Activated CD4-positive, alpha-beta T cell treated with anti-CD3 and anti-CD28 coated beads for 1 hour (primary cell): ENCODE results near the gene SLC25A44.
"Not testable (repeated sequence)": the region's sequence is repeated elsewhere in the genome, so short reads cannot be mapped to it uniquely, and the experiment has no call there.

ENCODE experiments used
- DNase-seq: peaks from one replicate; pipeline ENCODE4 v3.0.0-alpha.2; 2020

SLC25A44 gene

DNA sequence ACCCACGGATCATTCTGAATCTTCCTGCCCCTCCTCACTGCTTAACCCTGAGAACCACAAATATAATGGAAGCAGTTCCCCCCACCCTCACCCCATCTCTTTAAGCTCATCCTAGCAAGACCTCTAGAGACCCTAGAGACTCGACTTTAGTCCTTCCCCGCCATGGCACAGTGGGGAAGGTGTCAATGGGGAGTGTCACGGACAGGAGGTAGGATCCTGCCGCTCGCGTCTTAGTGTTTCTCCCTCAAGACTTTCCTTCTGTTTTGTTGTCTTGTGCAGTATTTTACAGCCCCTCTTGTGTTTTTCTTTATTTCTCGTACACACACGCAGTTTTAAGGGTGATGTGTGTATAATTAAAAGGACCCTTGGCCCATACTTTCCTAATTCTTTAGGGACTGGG lies 18.2 kb downstream of the SLC25A44 start:
- no peak for DNase-seq

DNA sequence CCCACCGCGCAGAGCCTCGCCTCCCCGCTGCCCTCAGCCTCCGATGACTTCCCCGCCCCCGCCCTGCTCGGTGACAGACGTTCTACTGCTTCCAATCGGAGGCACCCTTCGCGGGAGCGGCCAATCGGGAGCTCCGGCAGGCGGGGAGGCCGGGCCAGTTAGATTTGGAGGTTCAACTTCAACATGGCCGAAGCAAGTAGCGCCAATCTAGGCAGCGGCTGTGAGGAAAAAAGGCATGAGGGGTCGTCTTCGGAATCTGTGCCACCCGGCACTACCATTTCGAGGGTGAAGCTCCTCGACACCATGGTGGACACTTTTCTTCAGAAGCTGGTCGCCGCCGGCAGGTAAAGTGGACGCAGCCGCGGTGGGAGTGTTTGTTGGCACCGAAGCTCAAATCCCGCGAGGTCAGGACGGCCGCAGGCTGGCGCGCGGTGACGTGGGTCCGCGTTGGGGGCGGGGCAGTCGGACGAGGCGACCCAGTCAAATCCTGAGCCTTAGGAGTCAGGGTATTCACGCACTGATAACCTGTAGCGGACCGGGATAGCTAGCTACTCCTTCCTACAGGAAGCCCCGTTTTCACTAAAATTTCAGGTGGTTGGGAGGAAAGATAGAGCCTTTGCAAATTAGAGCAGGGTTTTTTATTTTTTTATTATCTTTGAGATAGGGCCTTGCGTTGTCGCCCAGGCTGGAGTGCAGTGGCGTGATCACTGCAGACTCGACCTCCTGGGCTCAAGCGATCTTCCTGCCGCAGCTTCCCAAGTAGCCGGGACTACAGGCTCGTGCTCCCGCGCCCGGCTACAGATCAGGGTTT lies 19.1 kb downstream of the SLC25A44 start, which contains the start of gene PMF1:
TSS of gene PMF1 (plus strand) at position 175 of the 811 bp plus-strand sequence. CDS start at position 184, 9 bp downstream.
- DNase-seq, result peak; percentile 92

DNA sequence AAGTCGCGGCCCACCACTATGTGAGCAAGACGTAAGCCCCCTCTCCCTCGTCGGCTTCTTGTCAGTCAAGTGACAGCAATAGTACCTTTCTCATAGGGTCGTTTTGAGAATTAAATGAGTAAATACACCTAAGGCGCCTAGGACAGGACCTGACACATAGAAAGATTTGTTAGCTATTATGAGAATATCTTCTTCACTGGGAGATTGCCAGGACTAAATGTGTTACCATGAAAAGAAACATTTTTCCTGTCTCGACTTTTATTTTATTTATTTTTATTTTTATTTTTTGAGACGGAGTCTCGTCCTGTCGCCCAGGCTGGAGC lies 19.7 kb downstream of the SLC25A44 start:
- DNase-seq, result no peak

DNA sequence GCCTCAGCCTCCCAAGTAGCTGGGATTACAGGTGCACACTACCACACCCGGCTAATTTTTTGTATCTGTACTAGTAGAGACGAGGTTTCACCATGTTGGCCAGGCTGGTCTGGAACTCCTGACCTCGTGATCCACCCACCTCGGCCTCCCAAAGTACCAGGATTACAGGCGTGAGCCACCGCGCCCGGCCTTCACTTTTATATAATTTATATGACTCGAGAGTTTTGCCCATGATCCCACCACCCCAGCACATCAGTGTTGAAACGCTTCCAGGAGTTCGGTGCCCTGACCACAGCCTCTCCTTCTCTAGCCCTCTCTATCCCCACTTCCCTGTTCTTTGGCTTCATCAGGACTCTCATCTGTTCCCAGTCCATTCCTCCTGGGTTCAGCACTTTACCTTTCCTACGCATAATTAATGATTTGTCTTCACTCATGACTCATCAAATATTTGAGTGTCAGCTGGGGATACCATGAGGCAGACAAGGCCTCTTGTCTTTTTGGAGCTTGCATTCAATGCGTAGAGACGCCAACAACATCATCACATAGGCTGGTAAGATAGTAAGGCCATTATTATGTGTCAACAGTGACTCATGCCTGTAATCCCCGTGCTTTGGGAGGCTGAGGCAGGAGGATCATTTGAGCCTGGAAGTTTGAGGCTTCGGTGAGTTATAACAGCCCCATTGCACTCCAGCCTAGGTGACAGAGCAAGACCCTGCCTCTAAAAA lies 20.3 kb downstream of the SLC25A44 start:
- DNase-seq, result no peak

DNA sequence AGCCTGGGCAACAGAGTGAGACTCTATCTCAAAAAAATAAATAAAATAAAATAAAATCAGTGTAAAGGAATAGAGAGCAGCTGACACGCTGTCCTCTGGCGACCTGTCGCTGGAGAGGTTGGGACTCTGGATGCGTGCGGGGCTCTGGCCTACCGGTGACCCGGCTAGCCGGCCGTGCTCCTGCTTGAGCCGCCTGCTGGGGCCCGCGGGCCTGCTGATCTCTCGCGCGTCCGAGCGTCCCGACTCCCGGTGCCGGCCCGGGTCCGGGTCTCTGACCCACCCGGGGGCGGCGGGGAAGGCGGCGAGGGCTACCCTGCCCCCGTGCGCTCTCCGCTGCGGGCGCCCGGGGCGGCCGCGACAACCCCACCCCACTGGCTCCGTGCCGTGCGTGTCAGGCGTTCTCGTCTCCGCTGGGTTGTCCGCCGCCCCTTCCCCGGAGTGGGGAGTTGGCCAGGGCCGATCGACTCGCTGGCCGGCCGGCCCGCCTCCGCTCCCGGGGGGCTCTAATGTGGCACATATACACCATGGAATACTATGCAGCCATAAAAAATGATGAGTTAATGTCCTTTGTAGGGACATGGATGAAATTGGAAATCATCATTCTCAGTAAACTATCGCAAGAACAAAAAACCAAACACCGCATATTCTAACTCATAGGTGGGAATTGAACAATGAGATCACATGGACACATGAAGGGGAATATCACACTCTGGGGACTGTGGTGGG lies 22.6 kb downstream of the SLC25A44 start:
- DNase-seq, result not testable (repeated sequence)

DNA sequence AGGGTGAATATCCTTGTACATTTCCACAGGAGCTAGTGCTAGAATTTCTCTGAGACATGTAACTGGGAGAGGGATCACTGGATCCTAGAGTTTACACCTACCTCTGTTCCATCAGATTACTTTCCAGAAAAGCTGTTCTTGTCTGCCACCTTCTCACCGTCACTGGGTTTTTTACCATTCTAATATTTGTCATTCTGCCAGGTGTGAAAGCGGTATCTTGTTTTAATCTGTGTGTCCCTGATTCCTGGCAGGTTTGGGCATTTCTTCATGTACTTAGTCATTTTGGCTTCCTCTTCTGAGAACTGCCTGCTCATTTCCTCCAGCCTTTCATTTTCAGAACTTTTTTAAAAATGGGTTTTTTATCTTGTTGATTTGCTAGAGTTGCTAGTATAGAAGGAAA lies 24.0 kb downstream of the SLC25A44 start:
- DNase-seq, result no peak

DNA sequence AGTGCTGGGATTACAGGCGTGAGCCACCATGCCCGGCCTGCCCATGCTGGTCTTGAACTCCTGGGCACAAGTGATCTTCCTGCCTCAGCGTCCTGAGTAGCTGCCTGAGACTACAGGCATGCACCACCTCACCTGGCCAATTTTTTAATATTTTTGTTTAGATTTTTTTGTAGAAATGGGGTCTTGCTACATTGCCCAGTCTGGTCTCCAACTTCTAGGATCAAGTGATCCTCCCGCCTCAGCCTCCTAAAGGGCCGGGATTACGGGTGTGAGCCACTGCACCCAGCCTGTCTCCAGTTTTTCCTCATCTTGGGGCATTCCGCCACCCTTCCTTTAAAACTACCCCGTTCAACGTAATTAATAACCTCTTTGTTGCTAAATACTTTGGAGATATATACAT lies 26.3 kb downstream of the SLC25A44 start:
- DNase-seq, result no peak

DNA sequence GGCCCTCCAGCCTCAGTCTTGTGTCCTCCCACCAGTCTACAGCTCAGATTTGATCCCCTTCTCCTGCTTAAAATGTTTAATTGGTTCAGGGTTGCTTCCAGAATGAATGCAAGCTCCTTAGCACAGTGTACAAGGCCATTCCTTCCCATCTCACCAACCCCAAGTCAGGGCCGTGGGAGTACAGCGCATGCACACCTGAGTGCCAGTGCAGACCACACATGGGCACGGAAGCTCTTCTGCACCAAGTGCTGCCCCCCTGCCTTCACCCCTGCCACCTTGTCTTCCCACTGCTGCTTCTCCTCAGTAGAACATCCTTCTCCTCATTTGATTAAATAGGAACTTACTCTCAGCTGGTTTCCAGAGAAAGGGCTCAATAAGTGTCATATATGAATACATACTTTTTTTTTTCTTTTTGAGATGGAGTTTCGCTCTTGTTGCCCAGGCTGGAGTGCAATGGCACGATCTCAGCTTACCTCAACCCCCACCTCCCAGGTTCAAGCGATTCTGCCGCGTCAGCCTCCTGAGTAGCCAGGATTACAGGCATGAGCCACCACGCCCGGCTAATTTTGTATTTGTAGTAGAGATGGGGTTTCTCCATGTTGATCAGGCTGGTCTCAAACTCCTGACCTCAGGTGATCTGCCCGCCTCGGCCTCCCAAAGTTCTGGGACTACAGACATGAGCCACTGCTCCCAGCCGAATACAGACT lies 28.2 kb downstream of the SLC25A44 start:
- no peak for DNase-seq

DNA sequence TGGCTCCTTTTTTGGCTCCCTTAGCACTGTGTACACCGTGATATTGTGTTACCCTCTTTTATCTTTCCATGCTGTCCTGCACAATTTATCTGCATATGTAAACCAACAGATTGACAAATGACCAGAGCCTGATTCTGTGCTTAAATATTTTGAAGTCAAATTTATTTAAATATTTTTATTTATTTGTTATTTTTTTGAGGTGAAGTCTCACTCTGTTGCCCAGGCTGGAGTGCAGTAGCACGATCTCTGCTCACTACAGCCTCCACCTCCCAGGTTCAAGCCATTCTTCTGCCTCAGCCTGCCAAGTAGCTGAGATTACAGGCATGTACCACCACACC lies 31.7 kb downstream of the SLC25A44 start:
- DNase-seq, result no peak

DNA sequence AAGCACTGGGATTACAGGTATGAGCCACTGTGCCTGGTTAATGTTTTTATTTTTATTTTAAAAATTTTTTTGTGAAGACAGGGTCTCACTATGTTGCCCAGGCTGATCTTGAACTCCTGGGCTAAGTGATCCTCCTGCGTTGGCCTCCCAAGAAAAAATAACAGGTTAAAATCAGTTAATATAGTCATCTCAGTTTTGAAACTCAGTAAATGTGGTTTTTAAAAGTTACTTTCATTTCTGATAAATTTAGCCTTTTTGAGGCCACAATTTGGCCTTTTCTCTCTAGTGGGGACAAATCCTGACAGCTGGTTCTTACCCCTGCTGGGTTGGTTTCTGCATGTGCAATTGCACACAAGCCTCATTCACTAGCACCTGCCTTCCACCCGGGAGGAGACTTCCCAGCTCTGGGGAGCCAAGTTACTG lies 32.2 kb downstream of the SLC25A44 start:
- no peak for DNase-seq

DNA sequence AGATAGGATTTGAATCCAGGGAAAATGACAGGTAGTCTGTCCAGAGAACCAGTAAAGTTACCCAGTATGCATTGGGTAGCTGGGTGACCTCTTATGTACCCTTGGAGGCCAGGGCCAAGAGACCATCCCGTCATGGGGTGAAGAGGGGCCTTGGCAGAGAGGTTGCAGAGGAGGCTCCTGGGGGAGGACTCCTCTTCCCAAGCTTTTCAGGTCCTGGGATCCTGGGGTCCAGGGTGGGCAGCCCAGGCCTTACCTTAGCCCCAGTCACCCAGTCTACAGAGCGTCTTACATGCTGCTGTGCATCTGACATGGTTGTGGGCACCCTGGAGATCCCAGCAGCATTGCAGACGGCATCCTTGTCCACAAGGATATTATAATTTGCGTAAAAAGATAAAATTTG lies 32.9 kb downstream of the SLC25A44 start:
- DNase-seq, result no peak

DNA sequence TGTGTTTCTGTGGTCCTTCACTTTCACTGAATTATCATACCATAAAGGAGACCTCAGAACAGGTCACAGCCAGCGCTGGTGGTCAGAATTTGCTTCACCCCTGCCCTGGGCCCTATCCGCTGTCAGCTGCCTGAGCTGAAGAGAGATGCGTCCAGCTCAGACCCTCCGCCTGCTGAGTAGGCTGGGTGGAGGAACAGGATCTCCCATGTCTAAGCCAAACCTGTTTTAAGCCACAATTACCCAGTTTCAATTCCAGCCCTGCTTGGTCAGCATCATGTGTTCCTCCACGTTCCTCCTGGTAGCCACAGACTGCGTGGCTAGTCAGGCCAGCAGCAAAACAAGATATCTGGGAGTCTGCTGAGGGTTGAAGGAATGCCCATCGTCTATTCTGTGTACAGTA lies 34.6 kb downstream of the SLC25A44 start:
- no peak for DNase-seq

DNA sequence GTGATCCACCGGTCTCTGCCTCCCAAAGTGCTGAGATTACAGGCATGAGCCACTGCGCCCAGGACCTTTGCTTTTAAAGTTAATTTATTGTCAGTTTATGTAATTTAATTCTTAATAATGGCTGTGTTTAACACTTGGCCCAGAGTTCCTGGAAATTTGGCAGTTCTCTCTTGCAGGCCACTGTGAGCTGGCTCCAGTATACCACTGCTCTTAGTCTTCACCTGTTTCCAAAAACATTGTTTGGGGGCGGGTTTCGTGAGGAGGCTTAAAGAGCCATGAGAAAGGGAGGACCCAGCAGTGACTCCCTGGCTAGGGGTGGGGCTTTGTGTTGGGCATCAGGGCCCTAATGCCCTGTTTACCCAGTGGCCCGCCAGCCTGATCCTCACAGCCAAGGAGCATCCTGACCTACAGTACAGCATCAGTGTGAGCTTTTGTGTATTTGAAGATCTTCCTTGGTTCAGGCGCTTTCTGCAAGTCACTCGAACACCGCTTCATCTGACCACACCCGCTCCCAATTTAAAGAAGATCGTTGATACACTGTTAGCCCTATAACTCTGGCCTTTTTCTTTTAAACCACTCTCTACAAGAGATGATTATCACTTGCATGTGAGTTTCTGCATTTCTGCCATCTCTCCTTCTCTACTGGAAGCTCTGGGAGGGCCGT lies 36.0 kb downstream of the SLC25A44 start:
- DNase-seq, result no peak

DNA sequence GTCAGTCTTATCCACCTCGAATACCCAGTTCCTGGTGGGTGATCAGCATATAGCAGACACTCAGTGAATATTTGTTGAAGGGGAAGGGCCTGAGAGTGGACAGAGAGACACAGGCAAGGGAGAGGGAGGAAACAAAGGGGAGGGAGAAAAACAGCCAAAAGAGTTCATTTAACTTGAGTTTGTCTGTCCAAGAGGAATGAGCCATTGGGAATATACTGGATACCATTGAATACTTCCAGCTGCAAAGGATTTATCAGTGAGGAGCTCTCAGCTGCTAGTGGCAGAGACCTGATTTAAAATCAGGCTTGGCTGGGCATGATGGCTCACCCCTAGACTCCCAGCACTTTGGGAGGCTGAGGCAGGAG lies 36.6 kb downstream of the SLC25A44 start:
- no peak for DNase-seq

DNA sequence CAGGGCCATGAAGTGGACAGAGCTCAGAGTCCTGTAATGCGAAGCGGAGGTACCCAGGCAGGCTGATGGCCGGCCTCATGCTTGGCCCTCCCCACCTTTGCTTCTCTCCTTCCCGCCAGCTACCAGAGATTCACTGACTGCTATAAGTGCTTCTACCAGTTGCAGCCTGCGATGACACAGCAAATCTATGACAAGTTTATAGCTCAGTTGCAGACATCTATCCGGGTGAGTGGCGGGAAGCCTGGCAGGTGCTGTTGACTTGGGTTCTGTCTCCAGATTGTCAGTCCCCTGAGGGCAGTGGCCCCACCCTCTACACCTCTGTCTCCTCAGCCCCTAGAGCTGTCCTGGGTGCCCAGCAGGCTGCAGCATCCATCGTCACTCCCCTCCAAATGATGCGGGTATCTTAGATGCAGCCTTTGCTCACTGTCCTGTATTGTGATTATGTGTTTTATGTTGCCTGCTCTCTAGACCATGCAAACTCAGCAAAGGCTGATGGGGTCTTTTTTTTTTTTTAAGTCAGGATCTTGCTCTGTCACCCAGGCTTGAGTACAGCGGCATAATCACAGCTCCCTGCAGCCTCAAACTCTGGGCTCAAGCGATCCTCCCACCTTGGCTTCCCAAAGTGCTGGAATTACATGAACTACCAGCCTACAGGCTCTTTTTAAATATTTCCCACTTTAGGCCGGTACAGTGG lies 38.4 kb downstream of the SLC25A44 start:
- no peak for DNase-seq

DNA sequence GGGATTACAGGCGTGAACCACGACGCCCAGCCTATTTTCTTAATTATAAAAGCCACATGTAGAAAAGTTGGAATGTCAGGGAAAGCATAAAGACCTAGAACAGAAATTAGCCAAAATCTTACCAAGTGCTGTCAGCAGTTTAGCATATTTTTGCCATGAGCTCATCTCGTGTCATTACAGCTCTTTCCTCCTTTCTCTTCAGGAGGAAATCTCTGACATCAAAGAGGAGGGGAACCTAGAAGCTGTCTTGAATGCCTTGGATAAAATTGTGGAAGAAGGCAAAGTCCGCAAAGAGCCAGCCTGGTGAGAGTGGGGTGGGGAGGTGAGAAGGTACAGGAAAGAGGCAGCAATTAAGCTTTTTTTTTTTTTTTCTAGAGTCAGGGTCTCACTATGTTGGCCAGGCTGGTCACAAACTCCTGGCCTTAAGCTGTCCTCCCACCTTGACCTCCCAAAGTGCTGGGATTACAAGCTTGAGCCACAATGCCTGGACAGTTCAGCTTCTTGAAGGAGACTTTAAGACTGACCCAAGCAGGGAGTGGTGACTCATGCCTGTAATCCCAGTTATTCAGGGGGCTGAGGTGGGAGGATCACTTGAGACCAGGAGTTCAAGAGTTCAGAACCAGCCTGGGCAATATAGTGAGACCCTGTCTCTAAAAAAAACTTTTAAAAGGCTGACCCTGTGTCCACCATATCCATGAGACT lies 39.7 kb downstream of the SLC25A44 start:
- no peak for DNase-seq

DNA sequence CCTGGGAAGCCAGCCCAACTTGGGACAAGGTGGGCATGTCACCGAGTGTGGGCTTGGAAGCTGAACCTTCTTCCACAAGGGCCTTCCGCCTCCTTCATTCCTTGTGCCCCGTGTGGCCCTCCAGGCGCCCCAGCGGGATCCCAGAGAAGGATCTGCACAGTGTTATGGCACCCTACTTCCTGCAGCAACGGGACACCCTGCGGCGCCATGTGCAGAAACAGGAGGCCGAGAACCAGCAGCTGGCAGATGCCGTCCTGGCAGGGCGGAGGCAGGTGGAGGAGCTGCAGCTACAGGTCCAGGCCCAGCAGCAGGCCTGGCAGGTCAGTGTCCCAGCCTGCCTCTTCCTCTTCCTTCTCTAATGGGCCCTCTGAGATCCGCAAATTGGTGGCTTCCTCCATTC lies 42.3 kb downstream of the SLC25A44 start:
- DNase-seq, result no peak

DNA sequence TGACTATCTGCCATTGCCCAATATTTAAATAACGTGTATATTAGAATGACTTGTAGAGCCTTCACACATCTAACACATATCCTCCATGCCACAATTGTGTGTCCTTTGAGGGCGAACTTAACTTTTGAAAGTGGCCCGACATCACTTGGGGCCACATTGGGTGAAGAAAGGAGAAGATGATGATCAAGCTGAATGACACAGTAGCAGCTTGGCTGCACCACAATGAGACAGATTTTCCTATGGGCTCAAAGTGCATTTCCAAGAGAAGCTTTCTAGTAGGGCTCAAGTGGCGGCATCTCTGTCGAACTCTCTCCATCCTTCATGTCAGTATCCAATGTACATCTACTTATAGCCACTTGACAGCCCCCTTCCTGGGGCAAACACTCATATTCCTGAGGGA lies 44.3 kb downstream of the SLC25A44 start:
- DNase-seq, result no peak

DNA sequence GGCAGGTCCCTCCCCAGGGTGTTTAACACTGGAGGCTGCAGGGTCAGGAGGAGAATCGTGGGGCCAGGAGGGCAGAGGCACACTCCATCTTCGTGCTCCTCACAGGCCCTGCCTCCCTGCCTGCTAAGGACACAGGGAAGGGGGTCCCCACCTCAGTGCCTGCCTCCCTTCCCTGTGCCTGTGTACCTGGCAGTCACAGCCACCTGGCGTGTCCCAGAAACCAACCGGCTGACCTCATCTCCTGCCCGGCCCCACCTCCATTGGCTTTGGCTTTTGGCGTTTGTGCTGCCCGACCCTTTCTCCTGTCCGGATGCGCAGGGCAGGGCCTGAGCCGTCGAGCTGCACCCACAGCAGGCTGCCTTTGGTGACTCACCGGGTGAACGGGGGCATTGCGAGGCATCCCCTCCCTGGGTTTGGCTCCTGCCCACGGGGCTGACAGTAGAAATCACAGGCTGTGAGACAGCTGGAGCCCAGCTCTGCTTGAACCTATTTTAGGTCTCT lies 47.5 kb downstream of the SLC25A44 start:
- no peak for DNase-seq

DNA sequence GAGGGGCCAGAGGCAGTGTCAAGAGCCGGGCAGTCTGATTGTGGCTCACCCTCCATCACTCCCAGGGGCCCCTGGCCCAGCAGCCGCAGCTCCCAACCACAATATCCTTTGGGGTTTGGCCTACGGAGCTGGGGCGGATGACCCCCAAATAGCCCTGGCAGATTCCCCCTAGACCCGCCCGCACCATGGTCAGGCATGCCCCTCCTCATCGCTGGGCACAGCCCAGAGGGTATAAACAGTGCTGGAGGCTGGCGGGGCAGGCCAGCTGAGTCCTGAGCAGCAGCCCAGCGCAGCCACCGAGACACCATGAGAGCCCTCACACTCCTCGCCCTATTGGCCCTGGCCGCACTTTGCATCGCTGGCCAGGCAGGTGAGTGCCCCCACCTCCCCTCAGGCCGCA lies 48.0 kb downstream of the SLC25A44 start, which contains the start of gene BGLAP:
TSS of gene BGLAP (plus strand) at position 259 of the 400 bp plus-strand sequence. CDS start at position 307, 48 bp downstream.
- DNase-seq, result no peak

DNA sequence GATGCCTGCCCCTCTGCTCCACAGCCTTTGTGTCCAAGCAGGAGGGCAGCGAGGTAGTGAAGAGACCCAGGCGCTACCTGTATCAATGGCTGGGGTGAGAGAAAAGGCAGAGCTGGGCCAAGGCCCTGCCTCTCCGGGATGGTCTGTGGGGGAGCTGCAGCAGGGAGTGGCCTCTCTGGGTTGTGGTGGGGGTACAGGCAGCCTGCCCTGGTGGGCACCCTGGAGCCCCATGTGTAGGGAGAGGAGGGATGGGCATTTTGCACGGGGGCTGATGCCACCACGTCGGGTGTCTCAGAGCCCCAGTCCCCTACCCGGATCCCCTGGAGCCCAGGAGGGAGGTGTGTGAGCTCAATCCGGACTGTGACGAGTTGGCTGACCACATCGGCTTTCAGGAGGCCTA lies 48.8 kb downstream of the SLC25A44 start:
- DNase-seq, result no peak
